Subcutaneous abdominal adipose tissue (tissue), 5 donors: Measurements from ENCODE around the gene CD14.
"Not testable (repeated sequence)": the region's sequence is repeated elsewhere in the genome, so short reads cannot be mapped to it uniquely, and the experiment has no call there.

Source experiments
- H3K27ac ChIP-seq: one replicate; pipeline ENCODE4 v1.7.0; 2013; ENCODE audit warnings: low read depth, mild to moderate bottlenecking, inconsistent platforms, low read length, moderate library complexity
- H3K27me3 ChIP-seq, 5 donors: one replicate each; pipeline ENCODE4 v1.7.0; 2013; ENCODE audit warnings: low read length in 5 of 5, inconsistent platforms in 1 of 5; ENCODE audit not compliant: control insufficient read depth in 5 of 5, insufficient read depth in 4 of 5
- H3K36me3 ChIP-seq, 5 donors: one replicate each; pipeline ENCODE4 v1.7.0; 2013; ENCODE audit warnings: low read length in 5 of 5; ENCODE audit not compliant: control insufficient read depth in 5 of 5, insufficient read depth in 5 of 5
- H3K4me1 ChIP-seq, 5 donors: one replicate each; pipeline ENCODE4 v1.7.0; 2013; ENCODE audit warnings: low read length in 5 of 5, mild to moderate bottlenecking in 3 of 5, moderate library complexity in 1 of 5; ENCODE audit not compliant: control insufficient read depth in 5 of 5, insufficient read depth in 5 of 5
- H3K4me3 ChIP-seq, 5 donors: one replicate each; pipeline ENCODE4 v1.7.0; 2013; ENCODE audit warnings: low read length in 5 of 5, low read depth in 1 of 5
- H3K9ac ChIP-seq, 5 donors: one replicate each; pipeline ENCODE4 v1.7.0; 2013; ENCODE audit warnings: low read length in 5 of 5, mild to moderate bottlenecking in 4 of 5, moderate library complexity in 3 of 5
- H3K9me3 ChIP-seq, 5 donors: one replicate each; pipeline ENCODE4 v1.7.0; 2013; ENCODE audit warnings: low read length in 5 of 5; ENCODE audit not compliant: control insufficient read depth in 5 of 5
- donor health status: healthy.
- donor health status: healthy.
- donor health status: healthy.
- donor health status: healthy.
- donor health status: healthy.

CD14 gene

DNA sequence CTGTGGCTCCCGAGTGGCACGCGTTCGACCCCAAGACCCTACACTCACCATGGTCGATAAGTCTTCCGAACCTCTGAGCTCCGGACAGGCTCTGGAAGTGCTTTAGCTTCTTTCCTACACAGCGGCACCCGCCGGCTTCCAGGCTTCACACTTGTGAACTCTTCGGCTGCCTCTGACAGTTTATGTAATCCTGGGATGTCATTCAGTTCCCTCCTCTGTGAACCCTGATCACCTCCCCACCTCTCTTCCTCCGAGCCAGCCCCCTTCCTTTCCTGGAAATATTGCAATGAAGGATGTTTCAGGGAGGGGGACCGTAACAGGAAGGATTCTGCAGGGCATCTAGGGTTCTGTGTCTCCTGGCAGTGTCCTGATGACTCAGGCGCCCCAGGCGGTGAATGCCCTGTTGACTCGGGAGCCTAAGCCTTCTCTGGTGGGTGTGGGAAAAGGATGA is at the start of gene CD14:
Gene CD14 (minus strand): TSS at position 155 of the 451 bp plus-strand sequence. CDS start 104 bp downstream, at position 51.
- Histone ChIP-seq H3K36me3 (no peaks in the 10 kb centered on the region), H3K9ac (peak within 1 kb of the TSS; percentile 24 to 87 (median 61)), H3K4me3 (peak within 1 kb of the TSS; percentile 73 to 92 (median 84)), H3K27me3 (no peaks in the 10 kb centered on the region), H3K27ac (peak within 1 kb of the TSS; percentile 80), H3K9me3 (peaks cover 0 to 4% (median 0%) of the 10 kb centered on the region in 5 donors), H3K4me1 (peaks cover 4 to 30% (median 24%) of the 10 kb centered on the region in 5 donors)

DNA sequence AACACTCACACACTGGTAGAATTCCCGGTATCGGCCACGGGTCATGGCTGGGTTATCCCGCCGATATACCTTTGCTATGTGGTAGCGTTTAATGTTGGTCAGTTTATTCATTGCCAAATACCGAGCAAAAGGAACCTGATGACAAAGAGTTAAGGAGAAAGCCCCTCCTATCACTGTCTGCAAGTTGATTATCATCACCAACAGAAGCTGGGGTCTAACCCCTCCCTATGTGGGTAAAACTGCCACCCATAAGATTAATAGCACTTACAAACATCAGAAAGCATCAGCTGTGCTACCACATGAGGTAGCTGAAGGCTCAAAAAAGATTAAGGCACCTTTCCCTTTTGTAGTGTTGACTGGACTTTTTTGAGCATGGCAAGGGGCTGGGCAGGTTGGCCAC is 46.0 kb upstream of the CD14 start:
- Histone ChIP-seq H3K36me3 (peaks cover 8 to 80% (median 66%) of the 10 kb centered on the region in 5 donors), H3K9me3 (no peaks in the 10 kb centered on the region), H3K9ac (no peak overlapping the region), H3K27ac (no peak overlapping the region), H3K4me3 (no peak overlapping the region), H3K27me3 (no peaks in the 10 kb centered on the region), H3K4me1 (no peaks in the 10 kb centered on the region)

- H3K36me3 ChIP-seq, result peaks cover 8 to 83% (median 71%) of the 10 kb centered on the region in 5 donors
- no peaks in the 10 kb centered on the region for H3K9me3 ChIP-seq
- H3K9ac ChIP-seq, result no peak overlapping the region
- H3K4me3 ChIP-seq, result no peak overlapping the region
- peaks cover 0 to under 1% (median 0%) of the 10 kb centered on the region in 5 donors for H3K4me1 ChIP-seq
- H3K27me3 ChIP-seq, result no peaks in the 10 kb centered on the region
- H3K27ac ChIP-seq, result no peak overlapping the region
Measured at GRCh38 chr5:140677947-140678346, 45.0 kb upstream of the CD14 start.

DNA sequence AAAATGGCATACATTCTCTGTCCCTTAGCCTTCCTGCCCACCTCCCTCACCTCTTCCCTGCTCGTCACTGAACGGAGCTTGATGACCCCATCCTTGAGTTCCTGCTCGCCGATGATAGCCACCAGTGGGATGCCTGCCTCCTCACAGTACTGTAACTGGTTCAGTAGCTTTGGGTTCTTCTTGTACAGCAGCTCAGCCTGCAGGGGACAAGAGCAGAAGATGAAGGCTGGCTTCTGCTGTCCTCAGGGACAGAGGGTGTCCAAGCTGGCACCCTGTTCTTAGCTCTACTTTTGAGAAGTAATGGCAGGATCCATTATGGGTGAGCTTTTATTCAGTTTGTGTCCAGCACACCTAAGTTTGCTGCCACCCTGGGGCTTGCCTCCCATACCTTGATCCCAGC is 41.7 kb upstream of the CD14 start:
- H3K9ac ChIP-seq, result no peak overlapping the region

DNA sequence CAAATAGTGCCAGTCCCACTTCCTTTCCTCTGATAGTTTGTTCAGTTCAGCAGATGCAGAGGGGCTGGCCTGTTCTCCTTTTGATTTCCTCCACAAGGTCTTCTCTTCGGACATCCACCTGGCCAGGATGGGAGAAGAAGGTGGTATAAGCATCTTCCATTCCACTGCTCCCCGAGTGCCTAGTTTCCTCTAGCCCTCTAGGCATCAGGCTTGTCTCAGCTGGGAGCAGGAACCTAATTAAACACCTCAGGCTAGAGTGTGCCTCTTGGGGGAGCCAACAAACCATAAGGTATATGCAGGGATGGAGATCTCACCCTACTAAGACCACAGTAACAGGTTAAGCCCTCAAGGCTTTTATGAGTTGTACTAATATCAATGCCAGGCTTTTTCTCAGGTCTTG is 41.2 kb upstream of the CD14 start:
- Histone ChIP-seq H3K4me3 (no peak overlapping the region), H3K27ac (no peak overlapping the region), H3K27me3 (no peaks in the 10 kb centered on the region), H3K4me1 (peaks cover 0 to 9% (median 4%) of the 10 kb centered on the region in 5 donors), H3K9me3 (no peaks in the 10 kb centered on the region), H3K36me3 (peaks cover 0 to 92% (median 72%) of the 10 kb centered on the region in 5 donors), H3K9ac (no peak overlapping the region)

More for the DNA sequence above, 41.7 kb upstream of the CD14 start:
- H3K36me3 ChIP-seq, result peaks cover 0 to 92% (median 72%) of the 10 kb centered on the region in 5 donors
- H3K4me1 ChIP-seq, result peaks cover 0 to 9% (median 4%) of the 10 kb centered on the region in 5 donors
- H3K27me3 ChIP-seq, result no peaks in the 10 kb centered on the region
- no peak overlapping the region for H3K4me3 ChIP-seq
- H3K27ac ChIP-seq, result no peak overlapping the region
- no peaks in the 10 kb centered on the region for H3K9me3 ChIP-seq

DNA sequence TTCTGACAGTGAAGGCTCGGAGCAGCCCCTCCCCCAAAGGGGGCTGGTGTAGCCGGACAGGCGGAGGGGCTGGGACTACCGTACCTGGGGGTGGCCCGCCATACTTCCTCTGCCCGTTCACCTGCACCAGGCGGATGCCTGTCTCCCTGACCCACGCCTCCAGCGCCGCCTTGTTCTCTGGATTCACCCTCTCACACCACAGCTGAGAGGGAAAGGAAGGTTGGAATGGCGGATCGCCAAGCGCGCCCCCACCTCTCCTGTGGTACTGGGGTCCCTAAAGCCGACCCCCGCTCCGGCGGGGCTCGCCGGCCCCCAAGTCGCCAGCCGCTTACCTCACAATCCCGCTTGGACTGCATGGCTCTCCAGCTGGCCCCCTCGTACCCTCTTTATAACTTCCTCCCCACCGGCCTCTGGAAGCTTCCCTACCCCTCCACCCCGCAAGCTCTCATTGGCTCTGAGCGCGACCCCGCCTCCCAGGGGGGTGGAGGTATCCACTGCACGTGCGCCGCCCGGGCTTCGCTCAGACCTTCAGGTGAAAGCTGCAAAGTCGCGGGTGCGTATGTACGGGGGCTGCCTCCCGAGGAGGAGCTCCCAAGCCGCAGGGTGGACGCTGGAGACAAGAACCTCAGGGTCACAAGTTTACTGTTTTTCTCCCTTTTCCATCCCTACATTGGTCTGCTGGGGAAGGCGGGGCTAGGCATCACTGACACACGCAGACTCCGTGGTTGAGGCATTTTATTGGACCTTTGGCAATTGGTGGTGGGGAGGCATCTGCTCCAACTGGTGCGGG is 40.4 kb upstream of the CD14 start, which contains the start of gene DND1:
Gene DND1 (minus strand): TSS at position 390 of the 790 bp plus-strand sequence. CDS start 34 bp downstream, at position 356.
- Histone ChIP-seq H3K36me3 (peaks cover 0 to 94% (median 74%) of the 10 kb centered on the region in 5 donors), H3K4me3 (peak within 1 kb of the TSS in 3 of 5 donors; percentile 16 to 39 (median 22))

DNA sequence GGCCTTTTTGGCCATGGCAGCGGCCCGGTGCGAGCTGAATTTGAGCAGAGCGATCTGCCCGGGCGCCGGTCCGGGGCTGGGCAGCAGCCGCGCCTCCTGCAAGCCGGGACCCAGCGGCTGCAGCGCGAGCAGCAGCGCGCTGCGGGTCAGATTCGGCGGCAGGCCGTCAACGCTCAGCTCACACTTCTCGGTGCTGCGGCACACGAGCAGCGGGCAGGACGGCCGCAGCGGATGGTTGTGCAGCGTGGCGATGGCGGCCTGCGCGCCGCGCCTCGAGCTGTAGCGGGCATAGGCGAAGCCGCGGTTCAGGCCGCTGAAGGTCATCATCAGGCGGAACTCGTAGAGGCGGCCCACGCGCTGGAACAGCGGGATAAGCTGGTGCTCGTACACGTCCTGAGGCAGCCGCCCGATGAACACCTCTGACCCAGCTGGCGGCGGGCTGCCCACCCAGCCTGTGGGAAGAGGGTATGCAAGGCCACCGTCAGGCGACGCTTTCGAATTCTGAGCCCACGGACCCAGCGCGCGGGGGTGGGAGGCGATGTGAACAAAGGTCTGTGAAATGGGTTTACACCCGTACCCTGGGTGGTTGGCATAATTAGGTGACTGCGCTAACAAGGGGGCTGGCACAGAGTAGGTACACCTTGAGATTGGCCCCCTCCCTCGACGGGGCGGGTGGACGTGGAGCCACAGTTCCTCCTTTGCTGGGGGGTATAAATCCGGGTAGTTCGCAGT is 39.6 kb upstream of the CD14 start:
- Histone ChIP-seq H3K9me3 (no peaks in the 10 kb centered on the region), H3K27me3 (no peaks in the 10 kb centered on the region), H3K36me3 (peaks cover 0 to 97% (median 76%) of the 10 kb centered on the region in 5 donors), H3K9ac (no peak overlapping the region), H3K4me1 (peaks cover 0 to 9% (median 4%) of the 10 kb centered on the region in 5 donors), H3K4me3 (peak overlapping the region in 3 of 5 donors; percentile 16 to 39 (median 22)), H3K27ac (no peak overlapping the region)

More for the DNA sequence above, 40.4 kb upstream of the CD14 start, which contains the start of gene DND1:
- no peaks in the 10 kb centered on the region for H3K9me3 ChIP-seq
- peaks cover 0 to 9% (median 4%) of the 10 kb centered on the region in 5 donors for H3K4me1 ChIP-seq
- no peaks in the 10 kb centered on the region for H3K27me3 ChIP-seq
- no peak within 1 kb of the TSS for H3K27ac ChIP-seq
- H3K9ac ChIP-seq, result no peak within 1 kb of the TSS

- Histone ChIP-seq H3K27ac (no peak overlapping the region), H3K36me3 (peaks cover 0 to 95% (median 68%) of the 10 kb centered on the region in 5 donors)
Measured at GRCh38 chr5:140671472-140672125, 38.6 kb upstream of the CD14 start.

GRCh38 chr5:140671035-140671434 is 38.1 kb upstream of the CD14 start:
- H3K27ac ChIP-seq, H3K9ac ChIP-seq, H3K4me3 ChIP-seq, H3K27me3 ChIP-seq, H3K9me3 ChIP-seq: not testable (repeated sequence)
- peaks cover 0 to 89% (median 63%) of the 10 kb centered on the region in 5 donors for H3K36me3 ChIP-seq
- H3K4me1 ChIP-seq, result peaks cover 0 to 13% (median 9%) of the 10 kb centered on the region in 5 donors

More at GRCh38 chr5:140671472-140672125, 38.6 kb upstream of the CD14 start:
- peaks cover 0 to 9% (median 6%) of the 10 kb centered on the region in 5 donors for H3K4me1 ChIP-seq
- no peak overlapping the region for H3K9ac ChIP-seq
- H3K9me3 ChIP-seq, result no peaks in the 10 kb centered on the region
- H3K4me3 ChIP-seq, result no peak overlapping the region
- no peaks in the 10 kb centered on the region for H3K27me3 ChIP-seq
